SW 1271 (cell line): ENCODE data around the gene ATP10A.

Experiments
- DNase-seq, 2 experiments: peaks; one replicate each; lab custom pipeline; 2025; lab: John Stamatoyannopoulos, UW

Gene ATP10A

DNA sequence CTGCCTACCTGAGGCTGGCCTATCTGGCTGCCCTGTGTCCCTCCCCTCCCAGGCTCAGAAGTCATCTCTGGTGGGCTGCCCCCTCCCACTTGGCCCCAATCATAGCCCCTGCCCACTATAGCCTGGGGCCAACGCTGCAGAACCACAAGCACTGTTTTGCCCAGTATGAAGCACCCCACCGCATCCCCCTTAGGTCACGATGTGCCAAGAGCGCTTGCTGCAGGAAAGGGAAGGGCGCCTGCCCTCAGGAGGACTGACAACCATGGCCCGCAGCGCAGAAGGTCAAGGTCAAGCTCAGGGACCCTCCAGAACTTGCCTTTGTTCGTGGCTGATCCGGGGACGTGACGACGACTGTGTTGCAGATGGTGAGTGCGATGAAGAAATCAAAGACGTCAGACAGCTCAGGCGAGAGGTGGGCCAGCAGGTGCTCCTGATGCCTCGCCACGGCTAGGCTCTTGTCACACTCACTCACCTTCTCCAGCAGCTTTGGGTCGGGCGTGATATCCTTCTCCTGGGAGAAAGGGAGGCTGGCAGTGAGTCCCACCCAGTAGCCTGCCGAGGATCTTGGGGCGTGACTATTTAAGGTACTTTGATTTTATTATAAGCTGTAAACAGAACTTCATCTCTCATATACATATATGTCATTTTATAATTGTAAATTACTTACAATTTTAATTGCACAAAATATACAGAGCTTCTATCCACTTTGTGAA lies 146.6 kb downstream of the ATP10A start:
- no peak for DNase-seq

GRCh38 chr15:25715536-25716413 lies 147.4 kb downstream of the ATP10A start:
- DNase-seq = no peak

GRCh38 chr15:25714538-25714840 lies 148.6 kb downstream of the ATP10A start:
- DNase-seq = no peak

GRCh38 chr15:25713736-25714537 lies 149.2 kb downstream of the ATP10A start:
- DNase-seq = no peak

DNA sequence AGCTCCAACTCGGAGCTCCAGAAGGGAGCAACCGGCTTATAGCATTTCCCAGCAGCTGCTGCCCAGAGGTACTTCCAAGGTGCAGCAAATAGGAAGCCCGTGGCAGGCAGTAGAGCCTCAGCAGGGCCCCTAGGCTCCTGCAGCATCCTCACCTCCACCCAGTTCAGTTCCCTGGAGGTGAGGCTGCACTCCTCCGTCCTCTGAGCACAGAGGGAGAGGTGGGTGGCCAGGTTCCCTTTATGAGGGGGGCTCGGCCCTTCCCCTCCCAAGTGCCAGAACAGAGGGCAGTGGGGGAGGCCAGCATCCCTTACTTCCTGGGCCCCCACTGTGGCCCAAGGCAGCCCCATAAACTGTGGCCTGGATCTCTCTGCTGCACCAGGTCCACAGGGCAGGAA lies 150.2 kb downstream of the ATP10A start:
- no peak for DNase-seq

GRCh38 chr15:25712192-25712960 lies 150.8 kb downstream of the ATP10A start:
- no peak for DNase-seq

GRCh38 chr15:25711691-25712090 lies 151.4 kb downstream of the ATP10A start:
- no peak for DNase-seq

DNA sequence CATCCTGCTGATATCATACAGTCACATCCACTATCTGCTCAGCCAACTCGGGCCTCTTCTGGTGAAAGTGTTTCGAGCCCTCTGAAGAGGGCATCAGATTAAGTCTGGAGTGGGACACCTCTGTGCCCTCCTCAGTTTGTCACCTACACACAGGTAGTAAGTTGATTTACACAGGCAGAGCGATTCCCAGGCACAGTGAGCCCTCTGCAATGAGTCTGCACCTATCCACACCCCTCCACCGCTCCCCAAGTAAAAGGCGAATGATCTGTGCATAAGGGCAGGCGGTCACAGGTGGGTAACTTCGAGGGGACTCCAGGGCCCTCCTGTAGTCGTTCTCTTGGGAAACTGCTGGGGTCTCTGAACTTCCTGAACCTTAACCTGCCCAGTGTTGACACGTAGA lies 152.0 kb downstream of the ATP10A start:
- DNase-seq = no peak

- no peak for DNase-seq
Observed at GRCh38 chr15:25710184-25710583, 152.9 kb downstream of the ATP10A start.

DNA sequence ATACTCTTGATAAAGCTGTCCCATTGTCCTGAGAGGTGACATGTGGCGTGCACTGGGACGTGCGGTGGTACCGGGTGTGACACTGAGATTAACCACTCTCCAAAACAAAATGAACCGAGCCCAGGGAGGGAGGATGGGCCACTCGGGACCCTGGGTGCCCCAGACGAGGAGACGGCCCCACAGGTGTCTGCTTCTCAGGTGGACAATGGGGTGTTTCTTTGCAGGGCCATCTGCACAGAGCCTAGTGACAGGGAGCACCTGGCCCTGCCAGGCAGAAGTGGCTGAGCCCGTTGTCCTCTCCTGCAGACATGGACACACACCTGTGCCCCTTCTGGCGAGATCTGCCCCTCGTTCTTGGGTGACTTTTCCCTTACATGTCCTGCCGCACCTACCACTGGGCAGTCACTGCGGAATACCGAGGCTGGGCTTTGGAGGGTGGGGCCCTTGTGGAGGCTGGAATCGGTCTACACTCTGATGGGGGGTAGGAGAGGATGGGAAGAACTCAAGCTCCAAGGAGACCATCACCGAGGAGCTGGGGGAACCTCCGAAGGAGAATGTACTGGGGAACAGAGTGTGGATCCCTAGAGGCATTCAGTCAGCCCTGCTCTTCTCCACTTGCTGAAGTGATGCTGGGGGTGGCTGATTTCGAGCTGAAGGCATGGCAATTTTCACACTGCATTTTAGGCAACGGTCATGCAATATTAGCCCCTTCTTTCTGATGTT lies 153.5 kb downstream of the ATP10A start:
- DNase-seq = no peak

DNA sequence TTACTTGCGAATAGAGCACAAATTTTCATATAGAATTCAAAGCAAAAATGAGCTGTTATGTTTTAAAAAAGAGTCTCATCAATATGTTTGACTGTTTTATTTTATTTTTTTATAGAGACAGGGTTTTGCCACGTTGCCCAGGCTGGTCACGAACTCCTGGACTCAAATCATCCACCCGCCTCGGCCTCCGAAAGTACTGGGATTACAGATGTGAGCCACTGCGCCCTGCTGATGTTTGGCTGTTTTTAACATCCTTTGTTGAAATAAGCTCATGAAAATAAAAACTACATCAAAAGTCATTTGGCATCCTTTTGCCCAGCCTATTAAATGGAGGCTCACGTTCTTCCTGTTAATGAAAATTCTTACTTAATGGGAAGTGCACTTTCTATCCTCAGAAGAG lies 154.7 kb downstream of the ATP10A start:
- no peak for DNase-seq

DNA sequence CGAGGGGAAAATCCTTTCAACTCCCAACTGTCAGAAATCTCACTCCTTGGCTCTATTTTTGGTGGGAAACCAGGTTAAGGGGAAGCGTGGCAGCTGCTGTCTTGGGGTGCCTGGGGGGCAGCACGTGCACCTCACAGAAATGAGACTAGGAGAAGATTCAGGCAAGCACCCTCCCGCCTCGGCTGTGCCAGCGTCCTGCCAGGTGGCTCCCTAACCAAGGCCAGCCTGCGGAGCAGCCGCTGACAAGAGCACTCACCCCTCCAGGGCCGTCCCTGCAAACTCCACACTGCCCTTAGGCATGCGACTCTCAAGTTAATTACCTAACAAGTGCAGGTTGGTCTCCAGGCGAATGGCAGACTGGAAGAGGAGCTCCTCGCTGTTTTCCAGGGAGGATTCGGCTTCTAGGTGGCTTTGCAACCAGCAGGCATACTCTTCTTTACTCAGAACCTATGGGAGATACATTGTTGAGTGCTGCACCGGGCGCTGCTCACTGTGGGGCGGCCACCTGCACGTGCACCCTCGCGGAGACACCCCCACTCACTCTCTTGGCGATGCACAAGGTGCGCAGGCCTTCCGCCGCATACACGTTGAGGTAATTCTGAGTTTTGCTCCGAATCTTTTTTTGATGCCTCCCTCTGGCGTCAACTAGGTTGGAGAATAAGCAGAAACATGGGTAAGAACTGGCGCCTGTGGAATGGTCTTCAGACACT lies 155.3 kb downstream of the ATP10A start:
- no peak for DNase-seq

- no peak for DNase-seq
Observed at GRCh38 chr15:25706176-25706955, 156.8 kb downstream of the ATP10A start.

- no peak for DNase-seq
Observed at GRCh38 chr15:25705433-25706115, 157.6 kb downstream of the ATP10A start.

GRCh38 chr15:25703726-25704125 lies 159.4 kb downstream of the ATP10A start:
- no peak for DNase-seq

DNA sequence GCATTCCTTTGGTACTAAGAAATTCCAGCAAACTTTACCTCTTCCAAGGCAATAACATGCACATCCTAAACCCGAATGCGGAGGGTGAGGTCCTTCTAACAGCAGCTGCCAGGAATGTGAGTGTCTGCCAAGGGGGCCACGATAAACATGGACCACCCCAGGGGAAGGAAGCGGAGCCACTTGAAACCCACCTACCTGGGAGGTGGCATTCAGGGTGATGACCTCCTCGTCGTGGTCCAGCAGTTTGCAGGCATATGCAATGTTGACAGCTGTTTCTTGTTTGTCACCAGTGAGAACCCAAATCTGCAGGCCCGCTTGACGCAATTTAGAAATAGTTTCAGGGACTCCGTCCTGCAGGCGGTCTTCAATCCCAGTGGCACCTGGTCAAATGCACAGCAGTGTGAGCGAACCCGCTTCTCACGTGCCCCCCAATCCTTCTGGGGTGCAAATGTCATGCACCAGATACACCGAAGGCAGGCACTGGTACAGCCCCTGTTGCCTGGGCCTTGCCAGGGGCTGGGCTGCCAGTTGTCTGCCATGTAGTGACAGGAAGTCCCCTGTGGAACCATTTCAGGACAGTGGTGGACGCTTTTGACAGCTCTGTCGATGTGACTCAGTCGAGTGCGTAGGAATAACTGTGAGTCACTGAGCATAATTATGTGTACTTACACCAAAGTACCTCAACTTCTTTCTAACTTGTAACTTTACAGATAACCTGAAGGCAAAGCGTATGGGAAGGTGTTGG lies 161.2 kb downstream of the ATP10A start:
- no peak for DNase-seq

DNA sequence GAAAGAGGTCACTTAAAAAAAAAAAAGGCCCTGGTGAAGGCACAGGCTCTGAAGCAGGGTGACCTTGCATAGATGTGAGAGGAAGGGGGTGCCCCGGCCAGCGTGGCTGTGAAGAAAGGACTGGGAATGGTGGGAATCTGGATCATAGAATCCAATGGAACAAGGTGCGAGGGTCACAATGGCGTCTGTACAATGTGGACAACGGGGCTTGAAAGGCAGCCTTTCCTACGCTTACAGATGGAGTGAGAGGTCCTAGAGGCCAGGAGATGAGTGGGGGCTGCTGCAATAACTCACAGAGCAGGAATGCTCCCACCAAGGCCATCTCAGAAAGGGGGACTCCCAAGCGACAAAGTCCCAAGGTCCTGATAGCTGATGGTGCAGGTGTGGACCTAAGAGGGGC lies 162.2 kb downstream of the ATP10A start:
- DNase-seq = no peak

DNA sequence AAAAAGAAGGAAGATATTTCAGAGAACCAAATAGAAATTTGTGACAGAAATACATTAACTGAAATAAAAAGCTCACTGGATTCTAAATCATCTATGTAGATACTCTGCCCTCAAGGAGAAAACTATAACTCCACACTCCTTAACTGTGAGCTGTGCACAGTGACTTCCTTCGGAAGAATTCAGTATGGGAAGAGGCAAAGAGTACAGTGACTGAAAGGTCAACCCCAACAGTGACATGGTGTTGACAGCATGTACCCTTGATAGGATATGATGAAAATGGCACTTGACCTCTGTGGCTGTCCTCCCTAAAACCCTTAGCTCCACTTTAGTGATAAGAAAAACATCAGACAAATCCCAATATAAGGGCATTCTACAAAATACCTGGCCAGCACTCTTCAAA lies 165.5 kb downstream of the ATP10A start:
- no peak for DNase-seq
